Activated CD8-positive, alpha-beta memory T cell treated with anti-CD3 and anti-CD28 coated beads, Interleukin-2, amount 50 U/mL, for 1 hour (primary cell): Measurements from ENCODE around the gene PAQR5.
"Not testable (repeated sequence)": the region's sequence is repeated elsewhere in the genome, so short reads cannot be mapped to it uniquely, and the experiment has no call there.

Experiments used
- DNase-seq: peaks from one replicate; pipeline ENCODE4 v3.0.0-alpha.2; 2020; ENCODE audit errors: extremely low read depth

Gene PAQR5

GRCh38 chr15:69292826-69293420, 5.8 kb upstream of the PAQR5 start:
- no peak for DNase-seq

- DNase-seq, result no peak
These were observed 4.7 kb upstream of the PAQR5 start for GRCh38 chr15:69293741-69294615.

GRCh38 chr15:69296606-69297005, 2.1 kb upstream of the PAQR5 start:
- no peak for DNase-seq

GRCh38 chr15:69297642-69298353, 914 bp upstream of the PAQR5 start:
- no peak for DNase-seq

GRCh38 chr15:69298354-69298696, 387 bp upstream of the PAQR5 start:
- no peak for DNase-seq

- no peak for DNase-seq
These were observed 757 bp downstream of the PAQR5 start for GRCh38 chr15:69299451-69299886.

- no peak for DNase-seq
These were observed 1.4 kb downstream of the PAQR5 start for GRCh38 chr15:69299943-69300588.

GRCh38 chr15:69301101-69301500, 2.4 kb downstream of the PAQR5 start:
- DNase-seq, result not testable (repeated sequence)

- not testable (repeated sequence) for DNase-seq
These were observed 3.4 kb downstream of the PAQR5 start for GRCh38 chr15:69302087-69302486.

GRCh38 chr15:69302929-69303328, 4.2 kb downstream of the PAQR5 start:
- DNase-seq, result no peak

GRCh38 chr15:69303337-69304181, 4.8 kb downstream of the PAQR5 start:
- DNase-seq, result no peak

- no peak for DNase-seq
These were observed 5.5 kb downstream of the PAQR5 start for GRCh38 chr15:69304182-69304545.

- no peak for DNase-seq
These were observed 6.7 kb downstream of the PAQR5 start for GRCh38 chr15:69305204-69305931.

- no peak for DNase-seq
These were observed 7.3 kb downstream of the PAQR5 start for GRCh38 chr15:69305933-69306568.

GRCh38 chr15:69307939-69308338, 9.2 kb downstream of the PAQR5 start:
- DNase-seq, result no peak

- DNase-seq, result no peak
These were observed 10.2 kb downstream of the PAQR5 start for GRCh38 chr15:69308949-69309348.

GRCh38 chr15:69311319-69311721, 12.6 kb downstream of the PAQR5 start:
- no peak for DNase-seq

- DNase-seq, result no peak
These were observed 14.8 kb downstream of the PAQR5 start for GRCh38 chr15:69313432-69314000.

GRCh38 chr15:69314131-69314530, 15.4 kb downstream of the PAQR5 start:
- no peak for DNase-seq

- no peak for DNase-seq
These were observed 16.0 kb downstream of the PAQR5 start for GRCh38 chr15:69314736-69315135.
